Esophagus squamous epithelium (tissue), 5 donors: Measurements from ENCODE around the gene LPP. TPM values are rescaled to one million over a fixed set of nuclear protein-coding genes. Genes with fewer than 3 reads are reported as not detected.

Experiments
- DNase-seq: peaks from one replicate; lab custom pipeline; 2025; lab: John Stamatoyannopoulos, UW
- H3K27ac ChIP-seq, 4 donors: fragments of 200-600 bp; sonication (generic); one replicate each; pipeline ENCODE4 v1.5.1; 2016 to 2019; ENCODE audit warnings: mild to moderate bottlenecking in 1 of 4
- H3K27me3 ChIP-seq, 4 donors: fragments of 200-600 bp; sonication (generic); 1 replicate in 3 of 4; 2 replicates in 1 of 4; pipeline versions ENCODE4 v1.5.1 to v1.6.0; 2017 to 2021; ENCODE audit warnings: antibody characterized with exemption in 1 of 4
- H3K36me3 ChIP-seq, 3 donors: fragments of 200-600 bp; sonication (generic); one replicate each; pipeline ENCODE4 v1.5.1; 2016 to 2019
- H3K4me1 ChIP-seq, 3 donors: fragments of 200-600 bp; sonication (generic); one replicate each; pipeline ENCODE4 v1.5.1; 2017 to 2019
- H3K4me3 ChIP-seq, 4 donors: fragments of 200-600 bp; sonication (generic); 1 replicate in 3 of 4; 2 replicates in 1 of 4; pipeline ENCODE4 v1.5.1; 2016 to 2019; ENCODE audit warnings: mild to moderate bottlenecking in 2 of 4, moderate library complexity in 1 of 4
- H3K9me3 ChIP-seq, 3 donors: fragments of 200-600 bp; sonication (generic); one replicate each; pipeline ENCODE4 v1.5.1; 2016 to 2019
- CTCF ChIP-seq, 6 experiments: fragments of 450-650 bp in 4 of 6; fragments of 200-600 bp in 2 of 6; sonication (generic) in 2 of 6; IDR thresholded peaks; one replicate each; pipeline ENCODE4 v1.5.1; 2016 to 2019; ENCODE audit warnings: antibody characterized with exemption in 6 of 6, mild to moderate bottlenecking in 4 of 6, moderate library complexity in 4 of 6
- POLR2A ChIP-seq, 4 donors: fragments of 450-650 bp; IDR thresholded peaks; one replicate each; pipeline ENCODE4 v1.6.1; 2017; ENCODE audit warnings: antibody characterized with exemption in 4 of 4, mild to moderate bottlenecking in 4 of 4, moderate library complexity in 3 of 4
- WGBS, 2 donors: methylation state at CpG; one replicate each; pipeline ENCODE4 v1.1.5; 2018; 5-methylcytosine and 5-hydroxymethylcytosine counted together
- intact Hi-C: fragments of 100-400 bp; cut with DNase I; formaldehyde crosslinking; loops from one replicate; pipeline ENCODE4 v1.15.0; 2022
- total RNA-seq, 4 donors: library from RNA; depleted of rRNA; stranded (reverse); fragments of >200 nt; gene quantifications; one replicate each; pipeline ENCODE4 v1.1.0, GENCODE V29; 2016
- donor health status: DM: yes; HTN: yes; CAD: no.

Gene LPP
- total RNA-seq, 4 donors from 2014 or later, result 41.4 to 369 (median 97.3) TPM

- H3K4me3 ChIP-seq, result no peak overlapping the region
- no peaks in the 10 kb centered on the region for H3K27me3 ChIP-seq
- intact Hi-C loops, result no loop called here
- H3K27ac ChIP-seq, result no peak overlapping the region
- H3K9me3 ChIP-seq, result no peaks in the 10 kb centered on the region
- TF ChIP-seq POLR2A (IDR thresholded peaks at IDR 0.05) (no peak), CTCF (IDR thresholded peaks at IDR 0.05) (no peak)
- no peak for DNase-seq
- H3K4me1 ChIP-seq, result peaks cover 0 to 17% (median 0%) of the 10 kb centered on the region in 3 donors
- WGBS, 2 donors, result 91 to 93% methylated on average over 3 of the region's 3 CpGs
- H3K36me3 ChIP-seq, result no peaks in the 10 kb centered on the region
Measured at GRCh38 chr3:188332085-188332484, 178.1 kb downstream of the LPP start.

GRCh38 chr3:188335656-188336055 is 181.7 kb downstream of the LPP start:
- TF ChIP-seq POLR2A (IDR thresholded peaks at IDR 0.05), result no peak
- no peak for TF ChIP-seq CTCF (IDR thresholded peaks at IDR 0.05)
- DNase-seq, result no peak
- Histone ChIP-seq H3K36me3 (no peaks in the 10 kb centered on the region), H3K4me3 (no peak overlapping the region), H3K9me3 (no peaks in the 10 kb centered on the region), H3K27ac (no peak overlapping the region), H3K4me1 (peaks cover 0 to 33% (median 4%) of the 10 kb centered on the region in 3 donors), H3K27me3 (no peaks in the 10 kb centered on the region)
- intact Hi-C loops, result no loop called here
- WGBS, 2 donors, result 95 to 100% methylated on average over 2 to 3 of the region's 3 CpGs

- Histone ChIP-seq H3K4me1 (peaks cover 0 to 34% (median 7%) of the 10 kb centered on the region in 3 donors), H3K27me3 (no peaks in the 10 kb centered on the region), H3K9me3 (no peaks in the 10 kb centered on the region), H3K27ac (no peak overlapping the region), H3K36me3 (no peaks in the 10 kb centered on the region), H3K4me3 (no peak overlapping the region)
- DNase-seq, result no peak
- intact Hi-C loops, result no loop called here
- no peak for TF ChIP-seq CTCF (IDR thresholded peaks at IDR 0.05)
- TF ChIP-seq POLR2A (IDR thresholded peaks at IDR 0.05), result no peak
Measured at GRCh38 chr3:188336178-188336577, 182.2 kb downstream of the LPP start.

GRCh38 chr3:188337232-188337631 is 183.3 kb downstream of the LPP start:
- DNase-seq, result no peak
- no peak for TF ChIP-seq POLR2A (IDR thresholded peaks at IDR 0.05)
- TF ChIP-seq CTCF (IDR thresholded peaks at IDR 0.05), result no peak
- H3K4me1 ChIP-seq, result peaks cover 0 to 32% (median 8%) of the 10 kb centered on the region in 3 donors
- no peaks in the 10 kb centered on the region for H3K36me3 ChIP-seq
- no peaks in the 10 kb centered on the region for H3K9me3 ChIP-seq
- whole genome bisulfite sequencing, 2 donors, result 93% methylated on average over 4 of the region's 4 CpGs; no CpG with 5 or more reads in 1 of the 2 donors
- H3K4me3 ChIP-seq, result no peak overlapping the region
- no peak overlapping the region for H3K27ac ChIP-seq
- no peaks in the 10 kb centered on the region for H3K27me3 ChIP-seq
- intact Hi-C loops, result no loop called here

GRCh38 chr3:188338086-188338485 is 184.1 kb downstream of the LPP start:
- no peaks in the 10 kb centered on the region for H3K36me3 ChIP-seq
- no peaks in the 10 kb centered on the region for H3K9me3 ChIP-seq
- H3K27ac ChIP-seq, result no peak overlapping the region
- H3K4me3 ChIP-seq, result no peak overlapping the region
- intact Hi-C loops, result no loop called here
- H3K27me3 ChIP-seq, result no peaks in the 10 kb centered on the region
- DNase-seq, result no peak
- TF ChIP-seq POLR2A (IDR thresholded peaks at IDR 0.05) (no peak), CTCF (IDR thresholded peaks at IDR 0.05) (no peak)
- H3K4me1 ChIP-seq, result peaks cover 0 to 32% (median 8%) of the 10 kb centered on the region in 3 donors
